ENCODE data around the gene CTCF. TPM values are rescaled to one million over a fixed set of nuclear protein-coding genes. Genes with fewer than 3 reads are reported as not detected.

CTCF gene, protein sequence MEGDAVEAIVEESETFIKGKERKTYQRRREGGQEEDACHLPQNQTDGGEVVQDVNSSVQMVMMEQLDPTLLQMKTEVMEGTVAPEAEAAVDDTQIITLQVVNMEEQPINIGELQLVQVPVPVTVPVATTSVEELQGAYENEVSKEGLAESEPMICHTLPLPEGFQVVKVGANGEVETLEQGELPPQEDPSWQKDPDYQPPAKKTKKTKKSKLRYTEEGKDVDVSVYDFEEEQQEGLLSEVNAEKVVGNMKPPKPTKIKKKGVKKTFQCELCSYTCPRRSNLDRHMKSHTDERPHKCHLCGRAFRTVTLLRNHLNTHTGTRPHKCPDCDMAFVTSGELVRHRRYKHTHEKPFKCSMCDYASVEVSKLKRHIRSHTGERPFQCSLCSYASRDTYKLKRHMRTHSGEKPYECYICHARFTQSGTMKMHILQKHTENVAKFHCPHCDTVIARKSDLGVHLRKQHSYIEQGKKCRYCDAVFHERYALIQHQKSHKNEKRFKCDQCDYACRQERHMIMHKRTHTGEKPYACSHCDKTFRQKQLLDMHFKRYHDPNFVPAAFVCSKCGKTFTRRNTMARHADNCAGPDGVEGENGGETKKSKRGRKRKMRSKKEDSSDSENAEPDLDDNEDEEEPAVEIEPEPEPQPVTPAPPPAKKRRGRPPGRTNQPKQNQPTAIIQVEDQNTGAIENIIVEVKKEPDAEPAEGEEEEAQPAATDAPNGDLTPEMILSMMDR
- 51.0 and 51.2 TPM in 2 replicates for total RNA-seq

DNA sequence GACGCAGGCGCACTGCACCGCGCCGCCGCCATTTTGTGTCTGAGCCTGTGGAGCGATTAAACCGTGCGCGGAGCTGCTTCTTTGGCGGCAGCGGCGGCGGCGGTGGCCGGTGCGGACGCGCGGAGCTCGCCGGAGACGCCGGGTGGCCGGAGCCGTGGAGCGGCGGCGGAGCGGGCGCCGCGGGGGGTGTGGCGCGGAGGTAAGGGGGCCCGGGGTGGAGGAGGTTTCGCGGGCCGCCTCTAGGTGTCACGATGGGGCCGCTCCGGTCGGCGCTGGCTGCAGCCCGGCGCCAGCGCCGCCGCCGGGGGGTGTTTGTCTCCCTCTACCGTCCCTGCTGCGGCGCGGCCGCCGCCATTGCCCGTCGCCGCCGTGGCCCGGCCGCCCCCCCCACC, at the start of gene CTCF:
CTCF (plus strand) TSS at position 1 of the 392 bp plus-strand sequence. CDS start 48,307 bp downstream, outside the sequence.

DNA sequence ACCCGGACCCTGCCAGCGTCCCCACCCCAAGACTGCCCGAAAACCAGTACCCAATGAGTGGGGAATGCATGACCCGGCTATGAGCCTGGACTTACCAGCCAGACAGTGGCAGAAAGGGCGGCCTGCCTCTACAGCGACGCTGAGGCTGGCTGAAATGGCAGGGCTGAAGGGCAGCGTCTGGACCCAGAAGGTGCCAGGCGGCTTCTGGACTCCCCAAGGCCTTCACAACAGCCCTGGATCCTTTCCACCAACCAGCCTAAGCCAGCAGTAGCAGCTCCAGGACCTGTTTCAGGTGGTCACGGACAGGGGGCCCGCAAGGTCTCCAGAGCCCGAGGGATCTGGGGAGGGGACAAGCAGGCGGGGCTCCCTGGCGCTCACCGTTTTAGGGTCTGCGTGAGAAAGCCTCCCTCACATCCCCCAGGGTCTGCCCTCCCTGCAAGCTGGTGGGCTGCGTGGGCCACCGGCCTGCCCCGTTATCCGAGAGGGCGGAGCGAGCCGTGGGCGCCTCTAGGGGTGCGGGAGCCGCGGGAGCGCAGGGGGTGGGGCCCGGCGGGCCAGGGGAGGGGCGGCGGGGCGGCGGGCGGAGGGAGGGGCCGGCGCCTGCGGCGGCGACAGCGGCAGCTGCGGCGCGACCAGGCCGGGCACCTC, 34.0 kb upstream of the CTCF start, which contains the start of gene RIPOR1:
RIPOR1 (plus strand) TSS at position 608 of the 648 bp plus-strand sequence. CDS start 9,618 bp downstream, outside the sequence.

DNA sequence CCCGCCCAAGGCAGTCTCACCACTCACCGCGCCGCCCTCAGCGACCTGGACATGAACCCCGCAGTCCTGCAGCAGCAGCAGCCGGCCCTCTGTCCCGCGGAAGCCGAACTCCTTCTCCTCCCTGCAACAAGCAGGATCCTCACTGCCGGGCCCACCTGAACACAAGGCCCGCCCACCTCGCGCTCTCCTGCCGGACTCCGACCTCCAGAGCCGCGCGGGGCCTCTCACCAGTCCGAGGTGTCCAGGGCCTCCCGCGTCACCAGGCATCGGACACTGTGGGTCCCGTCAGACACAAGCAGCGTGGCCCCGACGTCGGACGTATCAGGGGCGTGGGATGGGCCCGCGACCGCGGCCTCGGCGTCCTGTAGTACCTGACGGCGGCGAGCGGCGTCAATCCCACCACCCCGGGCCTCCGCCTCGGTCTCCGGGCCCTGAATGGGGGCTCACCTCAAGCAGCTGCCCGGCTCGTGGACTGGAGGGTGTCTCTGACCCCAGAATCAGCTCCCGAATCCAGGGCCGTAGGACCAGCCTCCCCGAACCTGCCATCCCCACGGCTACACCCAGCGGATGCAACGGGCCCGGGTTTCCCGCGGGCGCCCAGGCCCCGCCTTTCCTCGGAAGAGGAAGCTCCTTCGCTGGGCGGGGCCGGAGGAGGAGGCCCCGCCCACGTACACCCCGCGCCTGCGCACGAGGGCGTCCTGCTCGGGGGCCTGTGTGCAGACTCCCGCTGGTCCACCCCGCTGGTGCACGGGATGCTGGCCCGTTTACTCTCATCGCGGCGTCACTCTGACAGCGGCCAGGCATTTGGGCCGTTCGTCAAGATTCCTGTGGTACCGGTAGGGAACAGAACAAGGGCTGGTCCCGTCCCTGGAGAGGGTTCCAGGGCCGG, 97.6 kb downstream of the CTCF start, which contains the start of gene ACD:
ACD (minus strand) TSS at position 586 of the 889 bp plus-strand sequence; CDS start at position 546, 40 bp downstream.

DNA sequence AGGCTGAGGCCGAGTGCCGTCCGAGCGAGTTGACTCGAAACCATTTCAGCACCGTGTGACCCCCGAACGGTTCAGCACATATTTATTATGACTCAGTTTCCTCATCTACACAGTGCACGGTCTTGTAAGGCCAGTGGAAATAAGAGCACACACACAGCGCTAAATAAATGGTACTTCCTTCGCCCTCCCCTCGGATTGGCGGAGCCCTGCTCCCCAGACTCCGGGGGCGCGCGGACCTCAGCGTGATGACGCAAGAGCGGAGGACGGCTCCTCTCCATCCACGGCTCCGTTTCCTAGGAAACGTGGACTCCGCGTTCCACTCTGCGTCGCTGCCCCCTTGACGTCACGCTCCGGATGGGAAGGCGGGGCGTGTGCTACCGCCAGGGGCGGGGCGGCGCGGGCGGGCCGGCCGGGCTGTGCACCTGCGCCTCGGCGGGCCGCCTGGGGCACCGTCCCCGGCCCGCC, 98.3 kb downstream of the CTCF start, which contains the start of gene PARD6A:
PARD6A (plus strand) TSS at position 397 of the 465 bp plus-strand sequence. CDS start 79 bp downstream, outside the sequence.

DNA sequence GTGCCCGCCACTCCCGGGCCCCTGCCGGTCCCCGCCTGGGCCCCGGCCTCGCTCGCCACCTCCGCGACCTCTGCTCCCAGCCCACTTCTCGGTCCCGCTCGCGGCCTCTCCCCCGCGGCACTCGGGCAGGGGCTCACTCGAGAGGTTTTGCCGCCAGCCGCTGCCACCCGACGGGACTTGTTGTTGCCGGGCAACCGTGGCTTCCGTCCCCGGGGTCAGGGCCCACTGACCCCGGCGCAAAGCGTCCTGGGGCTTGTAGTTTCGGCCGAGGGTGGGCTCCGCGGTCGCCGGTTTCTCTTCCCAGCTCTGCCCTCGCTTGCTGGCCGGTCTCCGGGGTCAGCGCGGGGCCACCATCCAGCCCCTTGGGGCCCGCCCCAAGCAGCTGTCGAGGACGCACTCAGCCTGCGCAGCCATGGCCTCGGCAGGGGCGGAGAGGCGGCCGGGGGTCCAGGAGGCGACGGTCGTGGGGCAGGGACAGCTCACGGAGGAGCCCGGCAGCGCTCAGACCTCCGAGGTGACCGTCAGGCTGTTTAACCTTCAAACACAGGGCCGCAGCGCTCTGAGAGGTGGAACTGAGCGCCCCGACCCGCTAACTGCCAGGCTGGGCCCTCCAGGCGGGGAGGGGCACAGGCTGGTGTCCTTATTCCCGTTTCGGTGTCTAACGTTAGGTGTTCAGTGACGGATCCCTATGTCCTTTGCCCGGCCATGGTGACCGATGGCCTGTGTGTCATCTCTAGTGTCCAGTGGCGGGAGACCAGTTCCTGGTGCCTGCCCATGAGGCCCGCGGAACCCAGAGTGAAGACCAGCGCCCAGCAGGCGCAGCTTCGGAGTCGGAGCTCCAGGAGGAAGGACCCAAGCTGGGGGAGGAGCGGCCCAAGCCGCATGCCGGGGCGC, 104.5 kb downstream of the CTCF start, which contains the start of the genes C16orf86 and ENKD1:
C16orf86 (plus strand) TSS at position 256 of the 894 bp plus-strand sequence; CDS start at position 413, 157 bp downstream.
ENKD1 (minus strand) TSS at position 192 of the 894 bp plus-strand sequence. CDS start 308 bp downstream, outside the sequence.

Small RNA genes within 50 kb of the gene (small RNA-seq; reads per million reads assigned to genes)
- gene AC027682.3, result not detected

Other genes with a start within 250 kb of the CTCF start
- 0.13 and 0.14 TPM in 2 replicates for gene KCTD19, start 235.8 kb upstream of the CTCF start, total RNA-seq
- 0.13 and 0.86 TPM in 2 replicates for gene LRRC36, start 235.7 kb upstream of the CTCF start, total RNA-seq
- gene TPPP3, start 169.0 kb upstream of the CTCF start, total RNA-seq, result 0.07 TPM in 1 of 2 replicates, not detected in the other
- gene ZDHHC1, start 146.0 kb upstream of the CTCF start, total RNA-seq, result 4.0 and 6.3 TPM in 2 replicates
- gene HSD11B2, start 131.4 kb upstream of the CTCF start, total RNA-seq, result 0.07 TPM in 1 of 2 replicates, not detected in the other
- gene ATP6V0D1, start 81.4 kb upstream of the CTCF start, total RNA-seq, result 80.5 and 92.9 TPM in 2 replicates
- not detected in 2 replicates for gene AGRP, start 79.0 kb upstream of the CTCF start, total RNA-seq
- 92.2 and 93.4 TPM in 2 replicates for gene RIPOR1, start 33.7 kb upstream of the CTCF start, total RNA-seq
- gene CARMIL2, start 82.6 kb downstream of the CTCF start, total RNA-seq, result 0.86 and 1.2 TPM in 2 replicates
- 19.1 and 27.1 TPM in 2 replicates for gene ACD, start 97.7 kb downstream of the CTCF start, total RNA-seq
- 2.7 and 3.3 TPM in 2 replicates for gene PARD6A, start 98.4 kb downstream of the CTCF start, total RNA-seq
- 8.2 and 11.7 TPM in 2 replicates for gene ENKD1, start 104.2 kb downstream of the CTCF start, total RNA-seq
- 1.1 and 2.0 TPM in 2 replicates for gene C16orf86, start 104.3 kb downstream of the CTCF start, total RNA-seq
- 33.9 and 35.1 TPM in 2 replicates for gene GFOD2, start 156.8 kb downstream of the CTCF start, total RNA-seq
- 9.7 and 12.0 TPM in 2 replicates for gene RANBP10, start 244.0 kb downstream of the CTCF start, total RNA-seq
- 0.13 and 0.14 TPM in 2 replicates for gene TSNAXIP1, start 244.4 kb downstream of the CTCF start, total RNA-seq

Data from thoracic aorta endothelial cell (primary cell).